K562 (cell line): ENCODE measurements around the gene ASZ1. TPM values are rescaled to one million over a fixed set of nuclear protein-coding genes. Genes with fewer than 3 reads are reported as not detected.

Source experiments
- ATAC-seq: fragments of 200-7000 bp; cut with Tn5 transposase; 3 replicates; pipeline ENCODE4 v1.9.1; 2020; ENCODE audit warnings: moderate library complexity
- BruUV-seq: library from RNA; stranded (reverse); fragments of 400-500 nt; replicated peaks from 2 replicates; lab custom pipeline; 2021; lab: Mats Ljungman, UMichigan
- CTCF ChIA-PET: fragments of 300-600 bp; formaldehyde crosslinking; extraction: SDS; loops from one replicate; lab custom pipeline; 2021; ENCODE audit warnings: low intra/inter-chr PET ratio; lab: Yijun Ruan, JAX
- POLR2A ChIA-PET: fragments of 300-600, 350-650 bp; sonication (Branson Sonifier 250); formaldehyde crosslinking; extraction: SDS; loops from one replicate; lab custom pipeline; 2021; ENCODE audit warnings: antibody characterized with exemption, inconsistent platforms; lab: Yijun Ruan, JAX
- DNase-seq, 4 experiments: peaks; one replicate each; pipeline versions ENCODE4 v3.0.0 to v3.0.0-alpha.2; 2011 to 2018; ENCODE audit warnings: low spot score in 3 of 4, mixed read lengths in 3 of 4; ENCODE audit errors: extremely low read depth in 1 of 4
- FAIRE-seq: peaks from 2 replicates; lab custom pipeline; 2011; peaks lifted over from hg19 to GRCh38; lab: Jason Lieb, UNC
- H2AFZ ChIP-seq: 2 replicates; pipeline ENCODE4 v1.6.0; 2011; ENCODE audit warnings: low read depth, low read length, control low read depth, inconsistent platforms
- H3K27ac ChIP-seq: fragments of 200-600 bp; 3 replicates; pipeline ENCODE4 v1.8.0; 2011; ENCODE audit warnings: low read depth, mild to moderate bottlenecking, control low read depth, inconsistent platforms, low read length, moderate library complexity, mixed read lengths; ENCODE audit errors: extremely low read depth
- H3K27me3 ChIP-seq, 2 experiments: fragments of 300-600 bp in 1 of 2; 2 replicates in 1 of 2; 3 replicates in 1 of 2; pipeline versions ENCODE4 v1.6.0 to v1.8.0; 2011; ENCODE audit warnings: inconsistent platforms in 2 of 2, low read length in 2 of 2, mild to moderate bottlenecking in 1 of 2, mixed read lengths in 1 of 2, moderate library complexity in 1 of 2; ENCODE audit not compliant: control insufficient read depth in 2 of 2, insufficient read depth in 2 of 2
- H3K36me3 ChIP-seq: fragments of 300-600 bp; 3 replicates; pipeline ENCODE4 v1.8.0; 2011; ENCODE audit warnings: mild to moderate bottlenecking, low read length, inconsistent platforms; ENCODE audit not compliant: control insufficient read depth, insufficient read depth
- H3K4me1 ChIP-seq, 2 experiments: fragments of 200-600 bp in 1 of 2; replicated peaks in 1 of 2; 2 replicates in 1 of 2; 3 replicates in 1 of 2; pipeline versions ENCODE4 v1.5.1 to v1.8.0; 2011; ENCODE audit warnings: inconsistent platforms in 2 of 2, low read length in 2 of 2, mild to moderate bottlenecking in 1 of 2, mixed read lengths in 1 of 2, moderate library complexity in 1 of 2; ENCODE audit not compliant: control insufficient read depth in 2 of 2, insufficient read depth in 2 of 2
- H3K4me2 ChIP-seq: 2 replicates; pipeline ENCODE4 v1.6.1; 2011; ENCODE audit warnings: low read length, control low read depth, inconsistent platforms, mixed read lengths; ENCODE audit not compliant: insufficient read depth
- H3K4me3 ChIP-seq: fragments of 200-600 bp; sonication (generic), shearing (Covaris generic); 2 replicates; pipeline ENCODE4 v1.5.1; 2016; ENCODE audit warnings: control low read depth, inconsistent platforms
- H3K79me2 ChIP-seq: fragments of 200-600 bp; 3 replicates; pipeline ENCODE4 v1.8.0; 2011; ENCODE audit warnings: low read length, inconsistent platforms; ENCODE audit not compliant: control insufficient read depth, insufficient read depth
- H3K9ac ChIP-seq, 2 experiments: 2 replicates each; pipeline versions ENCODE4 v1.6.0 to v1.6.1; 2011; ENCODE audit warnings: low read depth in 2 of 2, low read length in 2 of 2, control low read depth in 1 of 2, inconsistent platforms in 1 of 2, mild to moderate bottlenecking in 1 of 2, mixed read lengths in 1 of 2; ENCODE audit not compliant: insufficient read depth in 1 of 2
- H3K9me1 ChIP-seq: one replicate; pipeline ENCODE4 v1.6.0; 2011; ENCODE audit warnings: inconsistent platforms, mild to moderate bottlenecking, low read length, moderate library complexity; ENCODE audit not compliant: control insufficient read depth, insufficient read depth
- H3K9me3 ChIP-seq: replicated peaks from 2 replicates; pipeline ENCODE4 v1.5.1; 2011; ENCODE audit warnings: low read depth, low read length, inconsistent platforms; ENCODE audit not compliant: control insufficient read depth, insufficient read depth
- H4K20me1 ChIP-seq: replicated peaks from 2 replicates; pipeline ENCODE4 v1.6.1; 2011; ENCODE audit warnings: low read length, inconsistent platforms, mixed read lengths; ENCODE audit not compliant: control insufficient read depth, insufficient read depth
- MAFK ChIP-seq: IDR thresholded peaks from 2 replicates; pipeline ENCODE4 v1.6.1; 2011; ENCODE audit warnings: low read length, improper control_type of control experiment
- PCBP1 ChIP-seq: fragments of 200-400 bp; formaldehyde crosslinking; IDR thresholded peaks from 2 replicates; pipeline ENCODE4 v1.6.1; 2018; ENCODE audit warnings: mild to moderate bottlenecking, low read depth, low read length; ENCODE audit not compliant: poor library complexity, severe bottlenecking
- TCFL5 ChIP-seq: fragments of 250-450 bp; sonication (Bioruptor Pico); conservative IDR thresholded peaks from 2 replicates; pipeline ENCODE4 v1.6.1; 2021; ENCODE audit warnings: mild to moderate bottlenecking, moderate library complexity, matching md5 sums
- ZNF217 ChIP-seq: sonication (generic); formaldehyde crosslinking; IDR thresholded peaks from 2 replicates; pipeline ENCODE4 v1.8.0; 2022; ENCODE audit warnings: mild to moderate bottlenecking, missing genetic modification reagents
- ZNF717 ChIP-seq: fragments of 250-450 bp; sonication (Bioruptor Pico); IDR thresholded peaks from 2 replicates; pipeline ENCODE4 v1.5.0; 2021
- WGBS: fragments of 100-300 bp; shearing (Covaris generic); methylation state at CpG from one replicate; pipeline ENCODE4 v1.1.6; 2016; ENCODE audit warnings: low coverage, mixed read lengths; ENCODE audit not compliant: insufficient coverage; ENCODE audit errors: missing lambda C conversion rate; 5-methylcytosine and 5-hydroxymethylcytosine counted together
- in situ Hi-C: fragments of 300-500 bp; cut with MboI; formaldehyde crosslinking; loops from 4 replicates; pipeline ENCODE4 v1.15.0; 2018; ENCODE audit warnings: inconsistent platforms, mixed read lengths
- intact Hi-C: fragments of 100-400 bp; cut with micrococcal nuclease; formaldehyde crosslinking; loops from 2 replicates; pipeline ENCODE4 v1.14.2; 2022
- polyA plus RNA-seq, 8 experiments: library from polyadenylated mRNA; depleted of rRNA in 4 of 8; stranded (reverse) in 5 of 8; unstranded in 3 of 8; fragments of >200 nt; fragmentation: Nextera tagmentation in 2 of 8; fragmentation: Illumina TruSeq in 1 of 8; extraction: Ambion mirVana in 2 of 8; extraction: Trizol in 1 of 8; gene quantifications; 2 replicates each; pipeline versions ENCODE4 v1.2.1 to v1.2.3, GENCODE V29; 2011 to 2014; ENCODE audit warnings: inconsistent platforms in 1 of 8, missing spikeins in 1 of 8
- total RNA-seq, 7 experiments: library from RNA; depleted of rRNA in 6 of 7; stranded (reverse); fragments of >200 nt in 6 of 7; fragmentation: Illumina TruSeq in 2 of 7; extraction: Trizol in 2 of 7; gene quantifications; 2 replicates each; pipeline versions ENCODE4 v1.2.1 to v1.2.3, GENCODE V29; 2011 to 2021; ENCODE audit warnings: low replicate concordance in 1 of 7

Gene ASZ1
- total and polyA plus RNA-seq, 9 of the 15 experiments (the other 6 are each of a cell fraction or from before 2014, with no cell fraction given), result not detected

DNA sequence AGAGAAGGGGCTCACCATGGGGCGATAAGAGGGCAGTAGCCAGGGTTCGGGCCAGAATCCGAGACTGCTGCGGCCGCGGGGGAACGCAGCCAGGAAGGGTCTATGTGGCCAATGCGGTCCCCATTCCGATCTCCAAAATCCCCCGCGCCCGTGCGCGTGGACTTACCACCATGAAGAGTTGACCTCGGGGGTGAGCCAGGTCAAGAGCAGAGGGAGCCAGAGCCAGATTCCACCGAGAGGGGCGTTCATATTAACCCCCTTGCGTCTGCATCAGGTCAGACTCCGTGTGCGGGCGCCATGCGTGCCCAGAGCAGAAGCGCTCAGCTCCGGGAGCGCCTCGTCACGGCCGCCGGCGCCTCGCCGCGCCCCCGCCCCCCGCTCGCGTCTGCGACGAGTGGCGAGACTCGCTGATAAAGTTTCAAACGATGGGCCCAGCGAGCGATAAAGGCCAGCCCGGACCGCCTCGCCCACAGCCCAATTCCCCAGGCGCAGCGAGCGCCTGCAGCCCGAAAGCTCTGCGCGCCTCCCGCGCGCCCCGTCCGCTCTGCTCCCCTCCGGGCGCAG, 104.5 kb downstream of the ASZ1 start, which contains the start of gene WNT2:
Gene WNT2 (minus strand): TSS at position 318 of the 564 bp plus-strand sequence. CDS start 69 bp downstream, at position 249.
- ChIA-PET CTCF (no interaction called here), POLR2A (no interaction called here)
- no peak within 1 kb of the TSS for H3K4me2 ChIP-seq
- in situ Hi-C loops, result no loop called here
- no peaks in the 10 kb centered on the region for H3K36me3 ChIP-seq
- H3K27me3 ChIP-seq, result peaks cover 43 to 44% of the 10 kb centered on the region in 2 experiments; a peak in 4 of 5 replicates
- no peak within 1 kb of the TSS for H3K9ac ChIP-seq
- ATAC-seq (no peak), FAIRE-seq (no peak), DNase-seq (no peak)
- no TSS peak for BruUV-seq
- no peaks in the 10 kb centered on the region for H3K9me3 ChIP-seq
- H2AFZ ChIP-seq, result no peak within 1 kb of the TSS
- H3K4me3 ChIP-seq, result no peak within 1 kb of the TSS
- TF ChIP-seq MAFK, result no peak
- peak; percentile 33 for TF ChIP-seq PCBP1
- intact Hi-C loops, result no loop called here
- no peaks in the 10 kb centered on the region for H3K79me2 ChIP-seq
- H3K9me1 ChIP-seq, result no peaks in the 10 kb centered on the region
- WGBS, result 36% methylated on average over 60 of the region's 60 CpGs
- no peak within 1 kb of the TSS for H3K27ac ChIP-seq
- H3K4me1 ChIP-seq, result peaks cover 0 to 16% of the 10 kb centered on the region in 2 experiments; a peak in 2 of 5 replicates
- 0 out of 2 replicates have a peak, but pooled peaks cover 4% of the 10 kb centered on the region for H4K20me1 ChIP-seq

DNA sequence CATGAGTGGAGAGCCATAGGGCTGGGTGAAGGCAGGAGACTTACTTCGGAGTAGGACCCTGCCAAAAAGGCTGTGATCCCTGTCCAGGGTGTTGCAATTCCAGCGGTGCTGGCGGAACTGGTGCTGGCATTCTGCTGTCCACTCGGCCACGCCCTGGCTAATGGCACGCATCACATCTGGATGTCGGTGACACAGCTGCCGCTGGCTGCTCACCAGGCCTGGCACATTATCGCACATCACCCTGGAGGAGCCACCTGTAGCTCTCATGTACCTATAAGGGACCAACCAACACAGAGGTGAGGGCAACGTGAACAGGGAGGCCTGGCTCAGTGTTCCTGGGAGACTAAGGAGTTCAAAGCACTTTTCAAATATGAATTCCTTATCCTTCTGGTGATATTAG, 106.8 kb downstream of the ASZ1 start:
- peaks cover 0 to 16% of the 10 kb centered on the region in 2 experiments; a peak in 2 of 5 replicates for H3K4me1 ChIP-seq
- no peak overlapping the region for H3K4me2 ChIP-seq
- H3K9me1 ChIP-seq, result no peaks in the 10 kb centered on the region
- no peaks in the 10 kb centered on the region for H3K79me2 ChIP-seq
- no peak for TF ChIP-seq TCFL5
- TF ChIP-seq ZNF217 (CRISPR knock-in tag), result no peak
- no peak for TF ChIP-seq ZNF717
- no peak; the same call in 1 of the 3 replicates for ATAC-seq
- H2AFZ ChIP-seq, result no peak overlapping the region
- under 1% methylated on average over 10 of the region's 10 CpGs for WGBS
- BruUV-seq, result no TSS peak
- FAIRE-seq, result no peak
- H3K36me3 ChIP-seq, result no peaks in the 10 kb centered on the region
- in situ Hi-C loops, result no loop called here
- CTCF ChIA-PET, result no interaction called here
- H3K4me3 ChIP-seq, result no peak overlapping the region
- no peaks in the 10 kb centered on the region for H3K9me3 ChIP-seq
- POLR2A ChIA-PET, result interaction anchor here (1.0 kb wide), 1 partner anchor 11 kb away, joined by 3 read pairs; no protein-coding TSS in a partner anchor
- no peak overlapping the region for H3K27ac ChIP-seq
- H3K9ac ChIP-seq, result no peak overlapping the region
- H4K20me1 ChIP-seq, result 0 out of 2 replicates have a peak, but pooled peaks cover 4% of the 10 kb centered on the region
- peaks cover 43 to 44% of the 10 kb centered on the region in 2 experiments; a peak in 4 of 5 replicates for H3K27me3 ChIP-seq
- intact Hi-C loops, result no loop called here
- no peak for DNase-seq
